HCT116 (cell line): ENCODE measurements around the gene GPN1. TPM values are rescaled to one million over a fixed set of nuclear protein-coding genes. Genes with fewer than 3 reads are reported as not detected.

Experiments
- ATAC-seq: fragments of 200-7000 bp; cut with Tn5 transposase; 2 replicates; pipeline ENCODE4 v1.9.1; 2020; ENCODE audit warnings: mild to moderate bottlenecking, moderate library complexity
- BruUV-seq: library from RNA; stranded (reverse); fragments of 400-500 nt; replicated peaks from 2 replicates; lab custom pipeline; 2021; lab: Mats Ljungman, UMichigan
- CTCF ChIA-PET: fragments of 300-600 bp; sonication (Branson Sonifier 250); formaldehyde crosslinking; loops from one replicate; lab custom pipeline; 2021; ENCODE audit warnings: antibody characterized with exemption; lab: Charles Lee
- POLR2A ChIA-PET: fragments of 300-600, 350-600 bp; sonication (Branson Sonifier 250); formaldehyde crosslinking; loops from one replicate; lab custom pipeline; 2021; ENCODE audit warnings: antibody characterized with exemption; lab: Charles Lee
- RAD21 ChIA-PET, 2 experiments: fragments of 300-600 bp; sonication (Branson Sonifier 250); formaldehyde crosslinking; loops; one replicate each; lab custom pipeline; 2023; ENCODE audit warnings: low total read pairs in 2 of 2; ENCODE audit not compliant: uncharacterized antibody in 2 of 2, unreplicated experiment in 2 of 2, low non-redundant PET in 1 of 2; lab: Charles Lee
- DNase-seq: peaks from one replicate; pipeline ENCODE4 v3.0.0-alpha.2; 2010; ENCODE audit warnings: low read depth, low spot score
- H2AFZ ChIP-seq: fragments of 200-600 bp; shearing (Covaris generic), sonication (generic); 2 replicates; pipeline ENCODE4 v1.6.1; 2017; ENCODE audit warnings: low read depth, mixed run types, mixed read lengths, antibody characterized with exemption, low read length; ENCODE audit not compliant: poor library complexity, severe bottlenecking
- H3K27ac ChIP-seq: 2 replicates; pipeline ENCODE4 v1.5.1; 2012; ENCODE audit warnings: low read depth, low read length
- H3K27me3 ChIP-seq: fragments of 200-600 bp; sonication (generic); 2 replicates; pipeline ENCODE4 v1.6.1; 2016; ENCODE audit warnings: mixed run types, low read length, mixed read lengths; ENCODE audit not compliant: insufficient read depth
- H3K36me3 ChIP-seq, 2 experiments: fragments of 200-500 bp in 1 of 2; fragments of 200-600 bp in 1 of 2; sonication (Bioruptor generic) in 1 of 2; sonication (generic) in 1 of 2; 2 replicates each; pipeline versions ENCODE4 v1.5.1 to v1.6.1; 2014 to 2016; ENCODE audit warnings: low read length in 2 of 2, inconsistent platforms in 1 of 2, mixed read lengths in 1 of 2, mixed run types in 1 of 2; ENCODE audit not compliant: insufficient read depth in 2 of 2, control insufficient read depth in 1 of 2
- H3K4me1 ChIP-seq, 2 experiments: fragments of 200-600 bp in 1 of 2; sonication (generic) in 1 of 2; 2 replicates each; pipeline versions ENCODE4 v1.5.1 to v1.6.1; 2012 to 2017; ENCODE audit warnings: low read length in 2 of 2, inconsistent platforms in 1 of 2, mild to moderate bottlenecking in 1 of 2, mixed read lengths in 1 of 2, mixed run types in 1 of 2, moderate library complexity in 1 of 2; ENCODE audit not compliant: insufficient read depth in 2 of 2, control insufficient read depth in 1 of 2
- H3K4me2 ChIP-seq: fragments of 200-600 bp; sonication (generic); 2 replicates; pipeline ENCODE4 v1.6.1; 2017; ENCODE audit warnings: mixed run types, low read length, mixed read lengths
- H3K4me3 ChIP-seq, 2 experiments: fragments of 200-600 bp in 1 of 2; sonication (generic) in 1 of 2; replicated peaks in 1 of 2; 2 replicates each; pipeline ENCODE4 v1.5.1; 2011 to 2016; ENCODE audit warnings: low read length in 2 of 2, control low read depth in 1 of 2, low read depth in 1 of 2, mild to moderate bottlenecking in 1 of 2, mixed read lengths in 1 of 2, mixed run types in 1 of 2
- H3K79me2 ChIP-seq: fragments of 200-600 bp; sonication (generic); 2 replicates; pipeline ENCODE4 v1.6.1; 2017; ENCODE audit warnings: mild to moderate bottlenecking, mixed run types, low read length, moderate library complexity, mixed read lengths; ENCODE audit not compliant: insufficient read depth
- H3K9ac ChIP-seq: fragments of 200-600 bp; sonication (generic); 2 replicates; pipeline ENCODE4 v1.6.1; 2016; ENCODE audit warnings: low read length, mixed read lengths
- H3K9me2 ChIP-seq: fragments of 200-600 bp; sonication (generic), shearing (Covaris generic); 2 replicates; pipeline ENCODE4 v1.6.1; 2017; ENCODE audit warnings: mixed run types, mild to moderate bottlenecking, moderate library complexity; ENCODE audit not compliant: insufficient read depth
- H3K9me3 ChIP-seq, 2 experiments: fragments of 200-500 bp in 1 of 2; fragments of 200-600 bp in 1 of 2; sonication (Bioruptor generic) in 1 of 2; sonication (generic) in 1 of 2; 2 replicates each; pipeline ENCODE4 v1.6.1; 2014 to 2017; ENCODE audit warnings: low read length in 2 of 2, mixed read lengths in 2 of 2, inconsistent platforms in 1 of 2, low read depth in 1 of 2, mild to moderate bottlenecking in 1 of 2, mixed run types in 1 of 2, moderate library complexity in 1 of 2; ENCODE audit not compliant: control insufficient read depth in 1 of 2, insufficient read depth in 1 of 2
- H4K20me1 ChIP-seq: fragments of 200-600 bp; sonication (generic), shearing (Covaris generic); 2 replicates; pipeline ENCODE4 v1.6.1; 2017; ENCODE audit warnings: mixed run types, mild to moderate bottlenecking, moderate library complexity; ENCODE audit not compliant: insufficient read depth
- CBX3 ChIP-seq: IDR thresholded peaks from 2 replicates; pipeline ENCODE4 v1.6.1; 2012; ENCODE audit warnings: low read depth
- CEBPB ChIP-seq: IDR thresholded peaks from 2 replicates; pipeline ENCODE4 v1.6.1; 2012; ENCODE audit warnings: low read depth
- EGR1 ChIP-seq: IDR thresholded peaks from 2 replicates; pipeline ENCODE4 v1.6.1; 2012; ENCODE audit warnings: low read depth
- ELF1 ChIP-seq: IDR thresholded peaks from 2 replicates; pipeline ENCODE4 v1.6.1; 2012; ENCODE audit warnings: low read depth, borderline replicate concordance
- EZH2 ChIP-seq: fragments of 200-600 bp; sonication (generic); IDR thresholded peaks from 2 replicates; pipeline ENCODE4 v1.6.1; 2017; ENCODE audit warnings: antibody characterized with exemption, mixed run types
- FOSL1 ChIP-seq: IDR thresholded peaks from 2 replicates; pipeline ENCODE4 v1.6.1; 2012; ENCODE audit warnings: low read depth
- JUND ChIP-seq: IDR thresholded peaks from 2 replicates; pipeline ENCODE4 v1.6.1; 2012
- POLR2A ChIP-seq: IDR thresholded peaks from 2 replicates; pipeline ENCODE4 v1.7.0; 2011; ENCODE audit warnings: borderline replicate concordance; ENCODE audit not compliant: insufficient read depth, insufficient read length; ENCODE audit errors: extremely low read depth
- POLR2AphosphoS5 ChIP-seq: IDR thresholded peaks from 2 replicates; pipeline ENCODE4 v1.6.1; 2011; ENCODE audit warnings: mild to moderate bottlenecking, low read depth, low read length, moderate library complexity
- RAD21 ChIP-seq: IDR thresholded peaks from 2 replicates; pipeline ENCODE4 v1.6.1; 2012; ENCODE audit warnings: low read depth, mild to moderate bottlenecking
- SIN3A ChIP-seq: IDR thresholded peaks from 2 replicates; pipeline ENCODE4 v1.6.1; 2012; ENCODE audit warnings: low read depth
- SP1 ChIP-seq: IDR thresholded peaks from 2 replicates; pipeline ENCODE4 v1.6.1; 2012; ENCODE audit warnings: low read depth
- SRF ChIP-seq: IDR thresholded peaks from 2 replicates; pipeline ENCODE4 v1.6.1; 2012; ENCODE audit warnings: low read depth
- TCF7L2 ChIP-seq: IDR thresholded peaks from 2 replicates; pipeline ENCODE4 v1.7.0; 2011; ENCODE audit warnings: borderline replicate concordance, inconsistent platforms; ENCODE audit not compliant: insufficient read depth, insufficient read length; ENCODE audit errors: extremely low read depth
- YY1 ChIP-seq: IDR thresholded peaks from 2 replicates; pipeline ENCODE4 v1.6.1; 2011; ENCODE audit warnings: low read length, low read depth, moderate library complexity, mild to moderate bottlenecking; ENCODE audit not compliant: insufficient replicate concordance; ENCODE audit errors: extremely low read depth
- ZFX ChIP-seq: fragments of 450-650 bp; IDR thresholded peaks from 2 replicates; pipeline ENCODE4 v1.6.1; 2017
- ZNF274 ChIP-seq: fragments of 200-500 bp; sonication (Bioruptor generic); IDR thresholded peaks from 2 replicates; pipeline ENCODE4 v1.6.1; 2014; ENCODE audit warnings: mild to moderate bottlenecking, low read depth, low read length, inconsistent platforms
- intact Hi-C: fragments of 100-400 bp; cut with micrococcal nuclease; formaldehyde crosslinking; loops from 2 replicates; pipeline ENCODE4 v1.10.0; 2022
- total RNA-seq: library from RNA; stranded (reverse); gene quantifications from one replicate; pipeline ENCODE4 v1.2.1, GENCODE V29; 2021; ENCODE audit not compliant: unreplicated experiment
- TF ChIP-seq, protein P1 (sequence below), 3 experiments: fragments of 200-600 bp in 1 of 3; sonication (generic) in 1 of 3; IDR thresholded peaks in 2 of 3; conservative IDR thresholded peaks in 1 of 3; 2 replicates each; pipeline ENCODE4 v1.5.1; 2012 to 2017; ENCODE audit warnings: low read depth in 2 of 3, low read length in 2 of 3, antibody characterized with exemption in 1 of 3, borderline replicate concordance in 1 of 3, control low read depth in 1 of 3, mild to moderate bottlenecking in 1 of 3, mixed read lengths in 1 of 3, mixed run types in 1 of 3, moderate library complexity in 1 of 3; ENCODE audit not compliant: insufficient read depth in 1 of 3
- TF ChIP-seq, protein P2 (sequence below): IDR thresholded peaks from 2 replicates; pipeline ENCODE4 v1.6.1; 2012
- TF ChIP-seq, protein P3 (sequence below): IDR thresholded peaks from 2 replicates; pipeline ENCODE4 v1.6.1; 2012

The GPN1 gene
- total RNA-seq, 1 experiment from 2014 or later = 34.3 TPM

DNA sequence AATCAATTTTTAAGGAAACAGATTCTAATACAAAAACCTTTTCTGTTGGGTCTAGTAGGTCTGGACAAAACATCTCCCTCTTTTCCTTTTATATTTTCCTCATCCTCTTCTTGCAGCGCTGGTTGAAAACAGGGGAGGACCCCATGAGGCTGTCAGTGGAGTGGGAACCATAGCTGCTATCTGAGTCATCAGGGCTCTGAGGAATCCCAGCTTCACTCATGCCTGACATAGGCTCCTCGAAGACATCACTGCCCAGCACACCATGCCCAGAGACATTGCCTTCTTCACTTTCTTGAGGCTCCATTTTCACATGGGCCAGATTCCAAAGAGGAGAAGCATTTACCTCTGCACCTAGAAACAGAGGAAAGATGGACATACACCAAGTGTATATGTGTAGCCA lies 24.5 kb downstream of the GPN1 start:
- Histone ChIP-seq H4K20me1 (no peaks in the 10 kb centered on the region), H3K9ac (no peak overlapping the region), H3K27me3 (no peaks in the 10 kb centered on the region), H3K27ac (no peak overlapping the region), H3K9me3 (no peaks in the 10 kb centered on the region), H3K4me3 (no peak overlapping the region), H2AFZ (no peak overlapping the region), H3K4me2 (no peak overlapping the region), H3K4me1 (peaks cover 0 to 8% of the 10 kb centered on the region in 2 experiments; a peak in 1 of 4 replicates), H3K79me2 (no peaks in the 10 kb centered on the region), H3K36me3 (peaks cover 25 to 27% of the 10 kb centered on the region in 2 experiments; a peak in 3 of 4 replicates), H3K9me2 (no peaks in the 10 kb centered on the region)
- intact Hi-C loops = no loop called here
- TF ChIP-seq FOSL1 (no peak), SIN3A (no peak), TCF7L2 (no peak), EZH2 (no peak), POLR2AphosphoS5 (no peak), EGR1 (no peak), ZNF274 (no peak), YY1 (no peak), JUND (no peak), POLR2A (no peak), SRF (no peak), CBX3 (no peak), CEBPB (no peak), SP1 (no peak), ZFX (no peak), RAD21 (no peak), ELF1 (no peak)
- TF ChIP-seq, protein P1, sequence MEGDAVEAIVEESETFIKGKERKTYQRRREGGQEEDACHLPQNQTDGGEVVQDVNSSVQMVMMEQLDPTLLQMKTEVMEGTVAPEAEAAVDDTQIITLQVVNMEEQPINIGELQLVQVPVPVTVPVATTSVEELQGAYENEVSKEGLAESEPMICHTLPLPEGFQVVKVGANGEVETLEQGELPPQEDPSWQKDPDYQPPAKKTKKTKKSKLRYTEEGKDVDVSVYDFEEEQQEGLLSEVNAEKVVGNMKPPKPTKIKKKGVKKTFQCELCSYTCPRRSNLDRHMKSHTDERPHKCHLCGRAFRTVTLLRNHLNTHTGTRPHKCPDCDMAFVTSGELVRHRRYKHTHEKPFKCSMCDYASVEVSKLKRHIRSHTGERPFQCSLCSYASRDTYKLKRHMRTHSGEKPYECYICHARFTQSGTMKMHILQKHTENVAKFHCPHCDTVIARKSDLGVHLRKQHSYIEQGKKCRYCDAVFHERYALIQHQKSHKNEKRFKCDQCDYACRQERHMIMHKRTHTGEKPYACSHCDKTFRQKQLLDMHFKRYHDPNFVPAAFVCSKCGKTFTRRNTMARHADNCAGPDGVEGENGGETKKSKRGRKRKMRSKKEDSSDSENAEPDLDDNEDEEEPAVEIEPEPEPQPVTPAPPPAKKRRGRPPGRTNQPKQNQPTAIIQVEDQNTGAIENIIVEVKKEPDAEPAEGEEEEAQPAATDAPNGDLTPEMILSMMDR (IDR thresholded peaks at IDR 0.05 in 2 of 3, conservative IDR thresholded peaks at IDR 0.05 in 1 of 3; ENCODE audit: borderline replicate concordance in 1 of 3, insufficient read depth in 1 of 3, low read depth in 2 of 3, low read length in 2 of 3) = no peak
- TF ChIP-seq, protein P2, sequence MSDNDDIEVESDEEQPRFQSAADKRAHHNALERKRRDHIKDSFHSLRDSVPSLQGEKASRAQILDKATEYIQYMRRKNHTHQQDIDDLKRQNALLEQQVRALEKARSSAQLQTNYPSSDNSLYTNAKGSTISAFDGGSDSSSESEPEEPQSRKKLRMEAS = no peak
- TF ChIP-seq, protein P3, sequence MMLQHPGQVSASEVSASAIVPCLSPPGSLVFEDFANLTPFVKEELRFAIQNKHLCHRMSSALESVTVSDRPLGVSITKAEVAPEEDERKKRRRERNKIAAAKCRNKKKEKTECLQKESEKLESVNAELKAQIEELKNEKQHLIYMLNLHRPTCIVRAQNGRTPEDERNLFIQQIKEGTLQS = no peak
- POLR2A ChIA-PET = no interaction called here
- CTCF ChIA-PET = no interaction called here
- RAD21 ChIA-PET = no interaction called here
- BruUV-seq = no TSS peak
- ATAC-seq = no peak
- DNase-seq = no peak
